ENCODE results near the gene NKAP. TPM values are rescaled to one million over a fixed set of nuclear protein-coding genes. Genes with fewer than 3 reads are reported as not detected.
A peak's percentile ranks its signal among the peaks of the same experiment; 100 is the strongest.
"Not testable (repeated sequence)": the region's sequence is repeated elsewhere in the genome, so short reads cannot be mapped to it uniquely, and the experiment has no call there.

NKAP gene
- total and polyA plus RNA-seq, 2 donors from 2014 or later = 7.7 to 9.9 TPM

DNA sequence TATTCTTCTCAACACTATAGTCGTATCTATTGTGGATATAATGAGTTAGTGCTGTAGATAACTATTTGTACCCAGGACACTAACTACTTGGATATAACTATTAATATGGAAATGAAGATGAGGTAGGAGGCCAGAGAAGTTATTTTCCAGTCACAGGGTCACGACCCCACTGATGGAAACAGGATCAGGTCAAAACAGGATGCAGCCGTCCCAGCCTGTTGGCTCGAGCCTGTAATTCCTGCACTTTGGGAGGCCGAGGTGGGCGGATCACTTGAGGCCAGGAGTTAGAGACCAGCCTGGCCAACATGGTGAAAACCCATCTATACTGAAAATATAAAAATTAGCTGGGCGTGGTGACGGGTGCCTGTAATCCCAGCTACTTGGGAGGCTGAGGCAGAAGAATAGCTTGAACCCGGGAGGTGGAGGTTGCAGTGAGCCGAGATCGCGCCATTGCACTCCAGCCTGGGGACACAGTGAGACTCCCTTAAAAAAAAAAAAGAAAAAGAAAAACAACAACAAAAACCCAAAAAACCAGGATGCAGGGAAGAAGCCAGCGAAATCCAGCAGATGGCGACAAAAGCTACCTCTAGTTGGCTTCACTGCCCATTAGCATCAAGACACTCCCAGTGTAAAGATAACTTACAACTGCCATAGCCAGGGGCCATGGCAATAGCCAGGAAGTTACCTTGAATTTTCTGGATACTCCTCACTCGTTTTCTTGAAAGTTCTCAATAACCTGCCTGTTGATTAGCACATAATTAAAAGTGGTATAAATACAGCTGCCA lies 37.9 kb upstream of the NKAP start:
- no peak overlapping the region for H3K4me3 ChIP-seq (ENCODE audit: low read length in 3 of 3)
- TF ChIP-seq CTCF (IDR thresholded peaks at IDR 0.05; ENCODE audit: borderline replicate concordance, extremely low read depth, insufficient read depth) = no peak
- no peaks in the 10 kb centered on the region for H3K36me3 ChIP-seq (ENCODE audit: control insufficient read depth in 2 of 3, insufficient read depth in 3 of 3, low read length in 3 of 3)
- no peak for FAIRE-seq
- no peaks in the 10 kb centered on the region for H3K27me3 ChIP-seq (ENCODE audit: control insufficient read depth, insufficient read depth, low read length)
- no peaks in the 10 kb centered on the region for H3K4me1 ChIP-seq (ENCODE audit: control insufficient read depth in 2 of 3, insufficient read depth in 2 of 3, low read depth in 1 of 3, low read length in 3 of 3)
- H3K9me3 ChIP-seq (ENCODE audit: control insufficient read depth in 2 of 3, insufficient read depth in 1 of 3, low read length in 3 of 3) = no peaks in the 10 kb centered on the region
- peak in 2 of 5 donors; percentile 54 to 60 for DNase-seq
- intact Hi-C loops (cut with DNase I) = no loop called here
- H3K27ac ChIP-seq (ENCODE audit: low read depth in 2 of 2, low read length in 2 of 2) = no peak overlapping the region
- H3K9ac ChIP-seq (ENCODE audit: low read length in 3 of 3) = no peak overlapping the region

GRCh38 chrX:119977172-119977571 lies 33.6 kb upstream of the NKAP start:
- DNase-seq; H3K4me3 ChIP-seq (ENCODE audit: low read length in 3 of 3); H3K9ac ChIP-seq (ENCODE audit: low read length in 3 of 3); FAIRE-seq; H3K27me3 ChIP-seq (ENCODE audit: control insufficient read depth, insufficient read depth, low read length); intact Hi-C loops (cut with DNase I); H3K36me3 ChIP-seq (ENCODE audit: control insufficient read depth in 2 of 3, insufficient read depth in 3 of 3, low read length in 3 of 3); H3K4me1 ChIP-seq (ENCODE audit: control insufficient read depth in 2 of 3, insufficient read depth in 2 of 3, low read depth in 1 of 3, low read length in 3 of 3); H3K9me3 ChIP-seq (ENCODE audit: control insufficient read depth in 2 of 3, insufficient read depth in 1 of 3, low read length in 3 of 3); H3K27ac ChIP-seq (ENCODE audit: low read depth in 2 of 2, low read length in 2 of 2): not testable (repeated sequence)

DNA sequence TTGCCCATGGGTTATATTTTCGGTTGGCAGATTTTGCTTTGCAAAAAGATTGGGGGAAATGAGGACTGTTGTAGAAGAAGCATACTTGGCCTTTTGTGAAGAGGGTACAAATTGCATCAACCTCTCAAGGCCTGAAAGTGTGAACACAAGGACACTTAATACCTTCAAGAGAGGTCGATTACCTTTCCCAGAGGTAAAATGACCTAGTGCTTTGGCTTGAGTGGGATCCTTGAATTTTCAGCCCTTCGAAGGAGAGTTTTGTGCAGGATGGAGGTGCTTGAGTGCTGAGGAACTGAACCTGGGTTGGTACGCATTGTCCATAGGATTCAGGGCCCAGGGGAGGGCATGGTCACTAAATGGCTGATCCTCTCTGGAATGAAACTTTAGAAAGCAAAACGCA lies 27.6 kb upstream of the NKAP start:
- no peak for FAIRE-seq
- Histone ChIP-seq H3K9me3 (ENCODE audit: control insufficient read depth in 2 of 3, insufficient read depth in 1 of 3, low read length in 3 of 3) (no peaks in the 10 kb centered on the region), H3K4me1 (ENCODE audit: control insufficient read depth in 2 of 3, insufficient read depth in 2 of 3, low read depth in 1 of 3, low read length in 3 of 3) (no peaks in the 10 kb centered on the region), H3K27me3 (ENCODE audit: control insufficient read depth, insufficient read depth, low read length) (no peaks in the 10 kb centered on the region), H3K36me3 (ENCODE audit: control insufficient read depth in 2 of 3, insufficient read depth in 3 of 3, low read length in 3 of 3) (no peaks in the 10 kb centered on the region), H3K27ac (ENCODE audit: low read depth in 2 of 2, low read length in 2 of 2) (no peak overlapping the region), H3K9ac (ENCODE audit: low read length in 3 of 3) (no peak overlapping the region), H3K4me3 (ENCODE audit: low read length in 3 of 3) (no peak overlapping the region)
- DNase-seq = no peak
- no peak for TF ChIP-seq CTCF (IDR thresholded peaks at IDR 0.05; ENCODE audit: borderline replicate concordance, extremely low read depth, insufficient read depth)
- intact Hi-C loops (cut with DNase I) = no loop called here

GRCh38 chrX:119970574-119970973 lies 27.0 kb upstream of the NKAP start:
- DNase-seq (no peak), FAIRE-seq (no peak)
- H3K4me3 ChIP-seq (ENCODE audit: low read length in 3 of 3) = no peak overlapping the region
- H3K9me3 ChIP-seq (ENCODE audit: control insufficient read depth in 2 of 3, insufficient read depth in 1 of 3, low read length in 3 of 3) = no peaks in the 10 kb centered on the region
- H3K27ac ChIP-seq (ENCODE audit: low read depth in 2 of 2, low read length in 2 of 2) = no peak overlapping the region
- no peak for TF ChIP-seq CTCF (IDR thresholded peaks at IDR 0.05; ENCODE audit: borderline replicate concordance, extremely low read depth, insufficient read depth)
- no peaks in the 10 kb centered on the region for H3K36me3 ChIP-seq (ENCODE audit: control insufficient read depth in 2 of 3, insufficient read depth in 3 of 3, low read length in 3 of 3)
- H3K27me3 ChIP-seq (ENCODE audit: control insufficient read depth, insufficient read depth, low read length) = no peaks in the 10 kb centered on the region
- intact Hi-C loops (cut with DNase I) = no loop called here
- H3K9ac ChIP-seq (ENCODE audit: low read length in 3 of 3) = no peak overlapping the region
- H3K4me1 ChIP-seq (ENCODE audit: control insufficient read depth in 2 of 3, insufficient read depth in 2 of 3, low read depth in 1 of 3, low read length in 3 of 3) = no peaks in the 10 kb centered on the region

- H3K36me3 ChIP-seq (ENCODE audit: control insufficient read depth in 2 of 3, insufficient read depth in 3 of 3, low read length in 3 of 3); H3K9ac ChIP-seq (ENCODE audit: low read length in 3 of 3); H3K4me1 ChIP-seq (ENCODE audit: control insufficient read depth in 2 of 3, insufficient read depth in 2 of 3, low read depth in 1 of 3, low read length in 3 of 3); H3K4me3 ChIP-seq (ENCODE audit: low read length in 3 of 3); H3K9me3 ChIP-seq (ENCODE audit: control insufficient read depth in 2 of 3, insufficient read depth in 1 of 3, low read length in 3 of 3); FAIRE-seq; H3K27me3 ChIP-seq (ENCODE audit: control insufficient read depth, insufficient read depth, low read length); intact Hi-C loops (cut with DNase I); DNase-seq; H3K27ac ChIP-seq (ENCODE audit: low read depth in 2 of 2, low read length in 2 of 2): not testable (repeated sequence)
These were observed 23.3 kb upstream of the NKAP start for GRCh38 chrX:119966837-119967236.
